K562 (cell line): ENCODE results near the gene KCNH2. TPM values are rescaled to one million over a fixed set of nuclear protein-coding genes. Genes with fewer than 3 reads are reported as not detected.
A peak's percentile ranks its signal among the peaks of the same experiment; 100 is the strongest.

Experiments
- ARID1B ChIP-seq: fragments of 450-650 bp; IDR thresholded peaks from 2 replicates; pipeline ENCODE4 v1.6.1; 2016; ENCODE audit warnings: antibody characterized with exemption, mild to moderate bottlenecking, inconsistent platforms
- EP300 ChIP-seq: IDR thresholded peaks from 2 replicates; pipeline ENCODE4 v1.6.1; 2012; ENCODE audit warnings: low read length, improper control_type of control experiment
- HLTF ChIP-seq: fragments of 450-650 bp; IDR thresholded peaks from 2 replicates; pipeline ENCODE4 v1.6.1; 2016
- HMGXB4 ChIP-seq: sonication (generic); formaldehyde crosslinking; IDR thresholded peaks from 2 replicates; pipeline ENCODE4 v1.8.1; 2023; ENCODE audit warnings: mild to moderate bottlenecking, missing genetic modification reagents
- MTA2 ChIP-seq: fragments of 450-650 bp; IDR thresholded peaks from 2 replicates; pipeline ENCODE4 v1.6.1; 2016; ENCODE audit warnings: low read depth
- NCOA6 ChIP-seq: fragments of 450-650 bp; IDR thresholded peaks from 2 replicates; pipeline ENCODE4 v1.6.1; 2017; ENCODE audit warnings: mild to moderate bottlenecking
- TARDBP ChIP-seq: fragments of 450-650 bp; IDR thresholded peaks from 2 replicates; pipeline ENCODE4 v1.6.1; 2016
- TBP ChIP-seq: optimal IDR thresholded peaks from 2 replicates; pipeline ENCODE3; 2011; ENCODE audit warnings: low read depth, low read length, improper control_type of control experiment
- TCF3 ChIP-seq: sonication (generic); formaldehyde crosslinking; IDR thresholded peaks from 2 replicates; pipeline ENCODE4 v1.4.0; 2020; ENCODE audit warnings: mild to moderate bottlenecking, missing genetic modification reagents
- TFAM ChIP-seq: fragments of 250-450 bp; sonication (Bioruptor Pico); conservative IDR thresholded peaks from 2 replicates; pipeline ENCODE4 v1.5.0; 2021; ENCODE audit warnings: mild to moderate bottlenecking, moderate library complexity
- TFE3 ChIP-seq: fragments of 450-650 bp; formaldehyde crosslinking; IDR thresholded peaks from 2 replicates; pipeline ENCODE4 v1.4.0; 2020; ENCODE audit warnings: mild to moderate bottlenecking, mixed read lengths
- XRCC5 ChIP-seq: fragments of 200-400 bp; formaldehyde crosslinking; IDR thresholded peaks from 2 replicates; pipeline ENCODE4 v1.6.1; 2017; ENCODE audit warnings: low read depth, mild to moderate bottlenecking, low read length
- ZBTB11 ChIP-seq, 3 experiments: fragments of 200-800 bp in 1 of 3; fragments of 250-450 bp in 1 of 3; fragments of 450-650 bp in 1 of 3; sonication (Bioruptor Pico) in 1 of 3; sonication (Bioruptor generic) in 1 of 3; formaldehyde crosslinking in 1 of 3; IDR thresholded peaks; 2 replicates each; pipeline versions ENCODE4 v1.6.1 to v1.8.0; 2016 to 2022; ENCODE audit warnings: mild to moderate bottlenecking in 2 of 3, missing genetic modification characterization in 2 of 3, missing compliant biosample characterization in 1 of 3, moderate library complexity in 1 of 3
- ZNF253 ChIP-seq: fragments of 250-450 bp; sonication (Bioruptor Pico); conservative IDR thresholded peaks from 2 replicates; pipeline ENCODE4 v1.6.1; 2021; ENCODE audit warnings: mild to moderate bottlenecking
- ZNF347 ChIP-seq: fragments of 450-650 bp; formaldehyde crosslinking; IDR thresholded peaks from 2 replicates; pipeline ENCODE4 v1.4.0; 2020; ENCODE audit warnings: low read depth, mild to moderate bottlenecking, moderate library complexity
- ZNF592 ChIP-seq: fragments of 450-650 bp; IDR thresholded peaks from 2 replicates; pipeline ENCODE4 v1.6.1; 2017; ENCODE audit warnings: antibody characterized with exemption, mild to moderate bottlenecking
- ZNF780A ChIP-seq: fragments of 250-450 bp; sonication (Bioruptor Pico); IDR thresholded peaks from 2 replicates; pipeline ENCODE4 v1.5.0; 2021; ENCODE audit warnings: mild to moderate bottlenecking
- polyA plus RNA-seq, 8 experiments: library from polyadenylated mRNA; depleted of rRNA in 4 of 8; stranded (reverse) in 5 of 8; unstranded in 3 of 8; fragments of >200 nt; fragmentation: Nextera tagmentation in 2 of 8; fragmentation: Illumina TruSeq in 1 of 8; extraction: Ambion mirVana in 2 of 8; extraction: Trizol in 1 of 8; gene quantifications; 2 replicates each; pipeline versions ENCODE4 v1.2.1 to v1.2.3, GENCODE V29; 2011 to 2014; ENCODE audit warnings: inconsistent platforms in 1 of 8, missing spikeins in 1 of 8
- total RNA-seq, 7 experiments: library from RNA; depleted of rRNA in 6 of 7; stranded (reverse); fragments of >200 nt in 6 of 7; fragmentation: Illumina TruSeq in 2 of 7; extraction: Trizol in 2 of 7; gene quantifications; 2 replicates each; pipeline versions ENCODE4 v1.2.1 to v1.2.3, GENCODE V29; 2011 to 2021; ENCODE audit warnings: low replicate concordance in 1 of 7

The KCNH2 gene
- total and polyA plus RNA-seq, 9 of the 15 experiments (the other 6 are each of a cell fraction or from before 2014, with no cell fraction given), result 18.1 to 368 (median 218) TPM

GRCh38 chr7:150961510-150962289 is 16.4 kb downstream of the KCNH2 start (continued):
- TF ChIP-seq ZBTB11 (CRISPR knock-in tag; IDR thresholded peaks at IDR 0.05) (peak in 1 of 3 experiments; percentile 52; a peak in 2 of 6 replicates), ZNF347 (CRISPR knock-in tag) (no peak), ARID1B (no peak), TARDBP (no peak), HLTF (no peak), NCOA6 (no peak), ZNF780A (CRISPR knock-in tag) (no peak), EP300 (peak; percentile 18; the same call in 1 of the 2 replicates), TFE3 (CRISPR knock-in tag) (0 out of 2 replicates have a peak, but pooled peaks have one; percentile 1), TBP (no peak), ZNF592 (no peak), TCF3 (CRISPR knock-in tag) (no peak; the same call in 1 of the 2 replicates), HMGXB4 (CRISPR knock-in tag) (no peak), XRCC5 (no peak; the same call in 1 of the 2 replicates), MTA2 (peak; percentile 43; the same call in 1 of the 2 replicates), ZNF253 (CRISPR knock-in tag) (no peak), TFAM (CRISPR knock-in tag) (no peak)
